Small intestine (tissue), 7 donors: ENCODE results near the gene IGSF3. TPM values are rescaled to one million over a fixed set of nuclear protein-coding genes. Genes with fewer than 3 reads are reported as not detected.
"Not testable (repeated sequence)": the region's sequence is repeated elsewhere in the genome, so short reads cannot be mapped to it uniquely, and the experiment has no call there.

Source experiments
- DNase-seq, 2 donors: peaks; one replicate each; pipeline versions ENCODE4 v3.0.0 to v3.0.0-alpha.2; 2013
- FAIRE-seq: peaks from 2 replicates; lab custom pipeline; 2012; peaks lifted over from hg19 to GRCh38; lab: Jason Lieb, UNC
- H3K27ac ChIP-seq, 3 donors: one replicate each; pipeline ENCODE4 v1.5.1; 2013; ENCODE audit warnings: low read length in 2 of 3, mild to moderate bottlenecking in 2 of 3, control low read depth in 1 of 3, inconsistent platforms in 1 of 3, low read depth in 1 of 3, moderate library complexity in 1 of 3
- H3K27me3 ChIP-seq, 3 donors: one replicate each; pipeline ENCODE4 v1.6.1; 2013; ENCODE audit warnings: low read length in 3 of 3, inconsistent platforms in 1 of 3; ENCODE audit not compliant: control insufficient read depth in 3 of 3, insufficient read depth in 3 of 3
- H3K36me3 ChIP-seq, 3 donors: one replicate each; pipeline ENCODE4 v1.6.1; 2013; ENCODE audit warnings: low read length in 3 of 3, inconsistent platforms in 1 of 3, low read depth in 1 of 3, mild to moderate bottlenecking in 1 of 3, moderate library complexity in 1 of 3; ENCODE audit not compliant: control insufficient read depth in 3 of 3, insufficient read depth in 2 of 3
- H3K4me1 ChIP-seq, 3 donors: one replicate each; pipeline ENCODE4 v1.6.1; 2013; ENCODE audit warnings: low read length in 2 of 3, inconsistent platforms in 1 of 3, low read depth in 1 of 3, mild to moderate bottlenecking in 1 of 3, moderate library complexity in 1 of 3; ENCODE audit not compliant: control insufficient read depth in 3 of 3, insufficient read depth in 2 of 3
- H3K4me3 ChIP-seq, 3 donors: one replicate each; pipeline ENCODE4 v1.5.1; 2013; ENCODE audit warnings: low read length in 3 of 3, control low read depth in 1 of 3, inconsistent platforms in 1 of 3, low read depth in 1 of 3, mild to moderate bottlenecking in 1 of 3, moderate library complexity in 1 of 3
- H3K9me3 ChIP-seq, 2 donors: one replicate each; pipeline ENCODE4 v1.6.1; 2013; ENCODE audit warnings: low read depth in 1 of 2, low read length in 1 of 2; ENCODE audit not compliant: control insufficient read depth in 2 of 2, insufficient read depth in 1 of 2
- WGBS, 3 donors: extraction: QIAGEN DNeasy Blood & Tissue Kit; methylation state at CpG; one replicate each; pipeline ENCODE4 v1.1.7; 2013; 5-methylcytosine and 5-hydroxymethylcytosine counted together
- polyA plus RNA-seq, 4 donors: library from polyadenylated mRNA; stranded (reverse) in 3 of 4; unstranded in 1 of 4; fragments of 200-250 nt in 3 of 4; fragments of 120-200 nt in 1 of 4; gene quantifications; one replicate each; pipeline versions ENCODE4 v1.2.1 to v1.2.3, GENCODE V29; 2013
- donor health status: healthy with polysubstance abuse.
- donor health status: control.
- donor health status: control.
- donor health status: Bipolar disorder and iron deficiency.
- donor health status: healthy.

Gene IGSF3
- polyA plus RNA-seq, 4 donors, result 5.4 to 44.8 (median 7.0) TPM

GRCh38 chr1:116664366-116664977 is 3.1 kb downstream of the IGSF3 start:
- no peak for FAIRE-seq
- WGBS, 3 donors, result 64 to 90% (median 75%) methylated on average over 5 of the region's 5 CpGs
- peaks cover 0 to 31% (median 2%) of the 10 kb centered on the region in 3 donors for H3K4me1 ChIP-seq

GRCh38 chr1:116663821-116664220 is 3.7 kb downstream of the IGSF3 start:
- H3K4me3 ChIP-seq, result no peak overlapping the region
- H3K27me3 ChIP-seq, result peaks cover 0 to 2% (median 0%) of the 10 kb centered on the region in 3 donors
- H3K27ac ChIP-seq, result no peak overlapping the region
- DNase-seq (no peak), FAIRE-seq (no peak)
- peaks cover 0 to 7% (median 0%) of the 10 kb centered on the region in 3 donors for H3K36me3 ChIP-seq
- 73 to 85% (median 75%) methylated on average over 2 of the region's 2 CpGs for WGBS, 3 donors
- no peaks in the 10 kb centered on the region for H3K9me3 ChIP-seq
- H3K4me1 ChIP-seq, result peaks cover 0 to 31% (median 2%) of the 10 kb centered on the region in 3 donors

More at GRCh38 chr1:116664366-116664977, 3.1 kb downstream of the IGSF3 start:
- peak in 1 of 2 donors; percentile 17 for DNase-seq
- Histone ChIP-seq H3K27ac (no peak overlapping the region), H3K4me3 (no peak overlapping the region), H3K9me3 (no peaks in the 10 kb centered on the region), H3K27me3 (peaks cover 0 to 2% (median 0%) of the 10 kb centered on the region in 3 donors), H3K36me3 (peaks cover 0 to 7% (median 0%) of the 10 kb centered on the region in 3 donors)

GRCh38 chr1:116661633-116662032 is 5.9 kb downstream of the IGSF3 start:
- 90 to 100% (median 100%) methylated on average over 1 of the region's 1 CpG for WGBS, 3 donors
- Histone ChIP-seq H3K9me3 (no peaks in the 10 kb centered on the region), H3K27me3 (peaks cover 0 to 2% (median 0%) of the 10 kb centered on the region in 3 donors), H3K4me3 (no peak overlapping the region), H3K4me1 (peaks cover 0 to 27% (median 2%) of the 10 kb centered on the region in 3 donors), H3K27ac (no peak overlapping the region), H3K36me3 (peaks cover 0 to 10% (median 0%) of the 10 kb centered on the region in 3 donors)
- no peak for DNase-seq
- FAIRE-seq, result no peak

- H3K4me3 ChIP-seq, H3K9me3 ChIP-seq, FAIRE-seq, H3K27me3 ChIP-seq, H3K27ac ChIP-seq, H3K4me1 ChIP-seq, DNase-seq: not testable (repeated sequence)
- H3K36me3 ChIP-seq, result peaks cover 0 to 12% (median 0%) of the 10 kb centered on the region in 3 donors
- 85 to 89% (median 87%) methylated on average over 5 of the region's 5 CpGs for WGBS, 3 donors
Observed at GRCh38 chr1:116658645-116659044, 8.9 kb downstream of the IGSF3 start.

- H3K9me3 ChIP-seq, H3K27me3 ChIP-seq, H3K4me3 ChIP-seq, FAIRE-seq, H3K27ac ChIP-seq, H3K4me1 ChIP-seq, DNase-seq: not testable (repeated sequence)
- WGBS, 3 donors, result 89 to 96% (median 94%) methylated on average over 6 of the region's 6 CpGs
- peaks cover 0 to 13% (median 0%) of the 10 kb centered on the region in 3 donors for H3K36me3 ChIP-seq
Observed at GRCh38 chr1:116657836-116658235, 9.7 kb downstream of the IGSF3 start.

GRCh38 chr1:116654351-116654750 is 13.2 kb downstream of the IGSF3 start:
- Histone ChIP-seq H3K4me3 (no peak overlapping the region), H3K27ac (no peak overlapping the region), H3K4me1 (no peaks in the 10 kb centered on the region), H3K27me3 (no peaks in the 10 kb centered on the region), H3K9me3 (no peaks in the 10 kb centered on the region), H3K36me3 (peaks cover 0 to 10% (median 4%) of the 10 kb centered on the region in 3 donors)
- FAIRE-seq (no peak), DNase-seq (no peak)
- WGBS, 3 donors, result 71 to 93% (median 78%) methylated on average over 4 of the region's 4 CpGs

GRCh38 chr1:116652598-116652997 is 14.9 kb downstream of the IGSF3 start:
- H3K4me3 ChIP-seq, H3K27ac ChIP-seq, DNase-seq, FAIRE-seq, H3K27me3 ChIP-seq, H3K9me3 ChIP-seq: not testable (repeated sequence)
- 91 to 95% (median 93%) methylated on average over 2 of the region's 2 CpGs for WGBS, 3 donors
- Histone ChIP-seq H3K36me3 (peaks cover 0 to 11% (median 4%) of the 10 kb centered on the region in 3 donors), H3K4me1 (peaks cover 0 to 13% (median 2%) of the 10 kb centered on the region in 3 donors)

GRCh38 chr1:116650781-116651180 is 16.8 kb downstream of the IGSF3 start:
- WGBS, 3 donors, result 85 to 89% (median 85%) methylated on average over 2 to 3 of the region's 3 CpGs
- Histone ChIP-seq H3K36me3 (peaks cover 0 to 11% (median 4%) of the 10 kb centered on the region in 3 donors), H3K4me1 (peaks cover 0 to 24% (median 2%) of the 10 kb centered on the region in 3 donors)
- not testable (repeated sequence) for H3K27me3 ChIP-seq, H3K9me3 ChIP-seq, DNase-seq, H3K27ac ChIP-seq, H3K4me3 ChIP-seq, FAIRE-seq
